ENCODE data around the gene EGFL7.
"Not testable (repeated sequence)": the region's sequence is repeated elsewhere in the genome, so short reads cannot be mapped to it uniquely, and the experiment has no call there.

The EGFL7 gene

DNA sequence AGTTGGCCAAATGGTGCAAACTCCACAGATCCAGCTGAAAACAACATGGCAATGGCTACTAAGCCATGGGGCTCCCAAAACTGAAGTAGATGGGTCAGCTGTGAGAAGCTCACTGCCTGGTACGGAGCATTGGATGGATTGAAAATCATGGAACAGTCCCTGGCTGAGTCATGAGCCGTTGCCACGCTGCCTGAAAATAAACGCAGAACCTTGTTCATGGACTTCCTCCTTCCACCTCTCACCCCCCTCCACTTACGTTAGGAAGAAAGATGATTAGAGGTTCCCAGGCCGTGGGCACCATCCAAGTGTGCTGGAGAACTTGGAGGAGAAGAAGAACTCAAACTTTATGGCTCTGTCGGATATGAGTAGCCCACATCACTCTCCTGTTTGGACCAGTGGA, 42.8 kb downstream of the EGFL7 start:
- no peak for DNase-seq

DNA sequence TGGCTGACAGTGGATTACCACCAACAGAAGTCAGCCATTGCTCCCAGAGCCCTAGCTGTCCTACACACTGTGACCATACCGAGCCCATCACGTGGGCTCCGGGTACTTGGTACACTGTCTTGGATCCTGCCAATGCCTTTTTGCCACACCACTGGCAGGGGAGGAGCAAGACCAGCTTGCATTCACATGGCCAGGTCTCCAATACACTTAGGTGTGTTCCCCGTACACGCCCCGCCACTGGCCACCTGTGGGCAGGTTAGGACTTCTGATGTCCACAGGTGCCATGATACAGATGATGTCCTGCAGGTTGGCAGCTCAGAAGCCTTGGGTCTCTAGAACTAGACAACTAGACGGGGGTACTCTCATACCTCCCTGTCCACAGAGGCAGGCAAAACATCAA, 44.3 kb downstream of the EGFL7 start:
- no peak for DNase-seq

- DNase-seq, result no peak
Observed at GRCh38 chr9:136707849-136708517, 45.3 kb downstream of the EGFL7 start.

DNA sequence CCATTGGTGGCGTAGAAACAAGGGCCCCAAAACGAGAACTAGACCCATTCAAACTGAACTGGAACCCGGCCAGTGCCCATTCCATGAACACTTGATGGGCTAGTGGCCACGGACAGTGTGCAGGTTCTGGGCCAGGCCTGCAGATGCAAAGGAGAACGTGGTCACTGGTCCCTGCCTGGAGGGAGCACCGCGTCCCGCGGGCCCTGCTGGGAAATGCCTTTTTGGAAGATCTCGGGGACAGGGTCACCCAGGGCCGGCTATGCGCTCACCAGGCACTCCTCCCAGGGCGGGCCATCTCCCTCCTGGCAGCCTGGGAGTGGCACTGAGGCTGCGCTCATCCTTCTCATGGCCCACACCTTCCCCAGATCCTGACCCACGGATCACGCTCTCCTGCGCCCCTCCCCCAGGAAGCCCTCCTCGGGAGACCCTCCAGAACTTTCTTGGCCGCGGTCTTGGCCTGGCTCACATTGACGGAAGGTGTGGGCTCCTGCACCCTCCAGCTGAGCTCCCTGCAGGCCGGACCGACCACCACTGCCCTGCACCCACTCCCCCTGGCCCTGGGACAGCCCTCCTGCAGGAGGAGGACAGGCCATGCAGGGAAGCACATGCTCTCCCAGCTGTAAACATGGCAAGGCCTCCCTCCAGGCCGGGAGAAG, 46.9 kb downstream of the EGFL7 start:
- DNase-seq, result no peak

GRCh38 chr9:136710543-136710942, 47.8 kb downstream of the EGFL7 start:
- no peak for DNase-seq

GRCh38 chr9:136711219-136711648, 48.5 kb downstream of the EGFL7 start:
- DNase-seq, result not testable (repeated sequence)

- DNase-seq, result no peak
Observed at GRCh38 chr9:136711751-136712689, 49.3 kb downstream of the EGFL7 start, which contains the start of gene DIPK1B. DIPK1B (plus strand) TSS chr9:136712572; CDS start chr9:136712666, 94 bp downstream.

GRCh38 chr9:136712690-136713544, 50.2 kb downstream of the EGFL7 start:
- no peak for DNase-seq

DNA sequence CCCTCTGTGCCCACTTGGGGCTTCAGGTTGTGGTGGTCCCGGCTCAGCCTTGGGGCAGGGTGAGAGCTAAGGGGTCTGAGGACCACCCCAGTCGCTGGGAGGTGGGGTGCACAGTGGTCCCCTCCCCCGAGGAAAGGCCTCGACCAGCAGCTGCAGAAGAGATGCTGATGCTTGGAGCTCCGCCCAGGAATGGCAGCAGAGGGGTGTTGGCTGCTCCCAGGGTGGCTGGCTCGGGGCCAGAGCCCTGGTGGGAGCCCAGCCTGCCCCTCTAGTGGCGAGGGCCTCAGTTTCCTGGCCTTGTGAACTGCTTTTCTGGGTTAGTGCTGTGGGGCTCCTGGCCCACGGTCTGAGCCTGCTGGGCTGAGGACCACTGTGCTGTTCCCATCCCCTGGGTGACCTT, 50.8 kb downstream of the EGFL7 start:
- DNase-seq, result no peak

DNA sequence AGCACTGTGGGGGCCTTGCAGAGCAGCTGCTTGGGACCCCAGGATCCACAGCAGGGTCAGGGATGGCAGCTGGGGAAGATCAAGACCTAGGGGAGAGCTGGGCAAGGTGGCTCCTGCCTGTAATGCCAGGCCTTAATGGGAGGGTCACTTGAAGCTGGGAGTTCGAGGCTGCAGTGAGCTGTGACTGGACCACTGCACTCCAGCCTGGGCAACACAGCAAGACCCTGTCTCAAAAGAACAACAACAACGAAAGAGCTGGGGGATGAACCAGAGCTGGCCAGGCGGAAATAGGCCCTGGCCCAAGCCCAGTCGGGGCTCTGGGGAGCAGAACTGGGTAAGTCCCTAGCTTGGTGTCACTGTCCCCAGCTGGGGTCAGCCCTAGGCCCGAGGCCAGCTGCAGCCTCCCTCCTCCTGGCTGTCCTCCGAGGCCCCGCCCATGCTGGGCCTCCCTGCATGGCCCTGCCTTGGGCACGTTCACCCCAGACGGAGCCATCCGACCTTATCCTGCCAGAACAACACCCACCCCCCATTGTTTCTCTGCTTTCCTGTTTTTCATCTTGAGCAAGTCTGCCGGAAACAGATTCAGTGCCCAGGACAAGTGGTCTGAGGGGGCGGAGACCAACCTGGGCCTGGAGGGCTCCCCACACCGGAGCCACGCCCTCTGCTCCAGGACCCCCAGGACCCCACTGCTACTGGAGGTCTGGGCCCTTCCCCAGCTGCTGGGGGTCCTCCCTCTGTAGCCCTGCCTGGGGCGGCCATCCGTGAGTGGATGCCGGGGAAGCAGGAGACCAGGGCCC, 51.6 kb downstream of the EGFL7 start:
- DNase-seq, result no peak

DNA sequence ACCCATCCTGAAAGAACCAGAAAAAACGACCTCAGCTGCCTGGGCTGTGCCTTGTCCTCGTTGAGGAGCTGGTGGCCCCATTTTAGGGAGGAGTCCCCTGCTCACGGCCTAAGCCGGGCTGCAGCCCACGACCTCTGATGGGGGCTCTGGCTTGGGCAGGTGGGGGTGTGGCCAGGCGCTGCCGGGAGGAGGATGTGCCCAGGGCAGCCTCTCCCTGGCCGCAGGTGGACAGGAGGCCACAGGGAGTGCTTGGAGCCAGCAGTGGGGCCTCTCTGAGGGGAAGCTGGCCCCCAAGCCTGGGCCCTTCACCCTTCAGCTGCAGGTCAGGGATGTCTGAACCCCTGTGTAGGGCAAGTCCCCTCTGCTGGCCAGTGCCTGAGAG, 52.2 kb downstream of the EGFL7 start:
- DNase-seq, result no peak

DNA sequence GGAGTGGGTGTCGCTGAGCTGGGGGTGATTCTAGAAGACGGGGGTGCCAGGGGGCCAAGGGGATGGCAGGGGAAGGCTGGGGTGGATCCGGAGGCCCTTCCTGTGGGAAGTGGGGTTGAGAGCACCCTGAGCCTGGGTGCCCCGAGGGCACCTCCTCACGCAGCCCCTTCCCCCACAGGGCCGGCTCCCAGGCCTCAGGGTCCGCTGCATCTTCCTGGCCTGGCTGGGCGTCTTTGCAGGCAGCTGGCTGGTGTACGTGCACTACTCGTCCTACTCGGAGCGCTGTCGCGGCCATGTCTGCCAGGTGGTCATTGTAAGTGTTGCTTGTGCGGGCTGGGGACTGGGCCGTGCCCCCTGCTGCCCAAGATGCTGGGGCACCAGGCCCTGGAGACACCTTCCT, 54.7 kb downstream of the EGFL7 start:
- DNase-seq, result no peak

GRCh38 chr9:136718345-136719194, 55.9 kb downstream of the EGFL7 start:
- DNase-seq, result no peak

GRCh38 chr9:136719195-136719880, 56.6 kb downstream of the EGFL7 start:
- no peak for DNase-seq

- no peak for DNase-seq
Observed at GRCh38 chr9:136720251-136720897, 57.7 kb downstream of the EGFL7 start.

DNA sequence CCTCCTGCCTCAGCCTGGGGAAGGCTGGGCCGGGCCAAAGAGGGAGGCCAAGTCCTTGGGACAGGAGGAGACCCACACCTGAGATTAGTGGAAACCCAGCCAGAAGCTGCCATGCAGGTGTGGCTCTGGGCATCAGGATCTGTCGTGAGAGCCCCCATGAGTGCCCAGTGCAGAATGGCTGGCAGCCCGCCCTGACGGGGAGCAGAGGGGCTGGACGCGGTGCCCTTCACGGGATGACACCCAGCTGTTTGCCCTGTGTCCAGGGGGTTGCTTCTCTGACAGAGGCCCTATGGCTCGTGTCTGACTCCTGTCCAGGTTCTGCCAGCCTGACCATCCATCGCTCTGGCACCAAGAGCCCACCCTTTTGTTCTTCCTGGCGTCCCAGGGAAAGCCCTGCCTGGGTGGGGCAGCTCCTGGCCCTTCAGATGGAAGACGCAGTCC, 58.2 kb downstream of the EGFL7 start:
- DNase-seq, result no peak

DNA sequence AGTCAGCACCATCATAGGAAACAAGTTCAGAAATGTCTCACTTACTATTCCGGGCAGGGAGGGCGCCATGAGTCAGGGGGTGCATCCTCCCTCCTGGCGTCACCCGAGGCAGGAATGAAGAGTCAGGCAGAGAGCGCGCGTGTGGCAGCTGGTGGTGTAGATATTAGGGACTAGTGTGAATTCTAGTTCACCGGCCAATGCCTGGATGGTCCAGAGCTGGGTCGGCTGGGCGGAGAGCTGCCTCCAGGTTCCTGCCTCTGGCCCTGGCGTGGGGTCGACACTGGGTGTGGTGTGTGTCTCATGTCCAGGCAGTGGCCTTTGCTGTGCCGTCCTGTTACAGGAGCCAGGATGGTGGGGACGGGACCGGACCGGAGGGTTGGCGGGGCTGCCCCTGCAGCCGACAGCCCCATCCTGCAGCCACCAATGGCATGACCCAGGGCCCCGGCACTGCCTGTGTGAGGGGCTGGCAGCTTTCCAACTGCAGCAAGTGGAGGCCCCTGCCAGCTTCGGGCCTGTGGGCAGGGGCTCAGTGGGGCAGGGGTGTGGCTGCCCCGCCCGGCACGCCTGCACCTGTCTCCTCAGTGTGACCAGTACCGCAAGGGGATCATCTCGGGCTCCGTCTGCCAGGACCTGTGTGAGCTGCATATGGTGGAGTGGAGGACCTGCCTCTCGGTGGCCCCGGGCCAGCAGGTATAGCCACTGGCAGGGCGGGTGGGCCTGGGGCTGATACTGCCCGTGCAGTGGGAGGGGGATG, 58.8 kb downstream of the EGFL7 start:
- DNase-seq, result no peak

All from stimulated activated naive CD4-positive, alpha-beta T cell treated with Interleukin-2 at 50 U/mL for 16 hours (primary cell).